Astrocyte (in vitro differentiated cells and primary cell): ENCODE data around the gene ANO2. TPM values are rescaled to one million over a fixed set of nuclear protein-coding genes. Genes with fewer than 3 reads are reported as not detected.
A peak's percentile ranks its signal among the peaks of the same experiment; 100 is the strongest.

Experiments
- DNase-seq: peaks from one replicate; pipeline ENCODE4 v3.0.0-alpha.2; 2010; ENCODE audit warnings: low read depth
- FAIRE-seq: peaks from 2 replicates; lab custom pipeline; 2011; peaks lifted over from hg19 to GRCh38; lab: Jason Lieb, UNC
- H2AFZ ChIP-seq: 2 replicates; pipeline ENCODE4 v1.6.0; 2012; ENCODE audit warnings: low read depth, low read length, inconsistent platforms
- H3K27ac ChIP-seq: 2 replicates; pipeline ENCODE4 v1.5.1; 2011; ENCODE audit warnings: low read depth, low read length, inconsistent platforms
- H3K27me3 ChIP-seq: 2 replicates; pipeline ENCODE4 v1.6.0; 2011; ENCODE audit warnings: low read length, inconsistent platforms; ENCODE audit not compliant: insufficient read depth
- H3K36me3 ChIP-seq: 2 replicates; pipeline ENCODE4 v1.5.1; 2011; ENCODE audit warnings: low read length, inconsistent platforms; ENCODE audit not compliant: insufficient read depth
- H3K4me1 ChIP-seq: 2 replicates; pipeline ENCODE4 v1.5.1; 2011; ENCODE audit warnings: low read length, inconsistent platforms; ENCODE audit not compliant: insufficient read depth
- H3K4me2 ChIP-seq: 2 replicates; pipeline ENCODE4 v1.6.0; 2012; ENCODE audit warnings: low read length, inconsistent platforms
- H3K4me3 ChIP-seq: 2 replicates; pipeline ENCODE4 v1.5.1; 2011; ENCODE audit warnings: low read depth, mild to moderate bottlenecking, low read length, inconsistent platforms; ENCODE audit not compliant: insufficient read depth
- H3K79me2 ChIP-seq: 2 replicates; pipeline ENCODE4 v1.6.0; 2012; ENCODE audit warnings: mild to moderate bottlenecking, low read length, inconsistent platforms; ENCODE audit not compliant: insufficient read depth
- H3K9ac ChIP-seq: 2 replicates; pipeline ENCODE4 v1.6.0; 2012; ENCODE audit warnings: mild to moderate bottlenecking, low read length, inconsistent platforms
- H3K9me3 ChIP-seq: 2 replicates; pipeline ENCODE4 v1.5.1; 2012; ENCODE audit warnings: low read depth, mild to moderate bottlenecking, low read length, inconsistent platforms; ENCODE audit not compliant: insufficient read depth
- H4K20me1 ChIP-seq: 2 replicates; pipeline ENCODE4 v1.6.0; 2012; ENCODE audit warnings: low read length, inconsistent platforms; ENCODE audit not compliant: insufficient read depth
- H3K27ac Mint-ChIP-seq: one replicate; pipeline ENCODE4 v1.8.0; 2021; ENCODE audit warnings: mild to moderate bottlenecking, mixed read lengths; ENCODE audit not compliant: unreplicated experiment
- H3K27me3 Mint-ChIP-seq: one replicate; pipeline ENCODE4 v1.8.0; 2021; ENCODE audit warnings: low read depth, mixed read lengths; ENCODE audit not compliant: unreplicated experiment
- H3K36me3 Mint-ChIP-seq: one replicate; pipeline ENCODE4 v1.8.0; 2021; ENCODE audit warnings: low read depth, mixed read lengths; ENCODE audit not compliant: unreplicated experiment
- H3K4me1 Mint-ChIP-seq: one replicate; pipeline ENCODE4 v1.8.0; 2021; ENCODE audit warnings: low read depth, mixed read lengths; ENCODE audit not compliant: unreplicated experiment
- H3K4me3 Mint-ChIP-seq: one replicate; pipeline ENCODE4 v1.8.0; 2021; ENCODE audit warnings: mild to moderate bottlenecking, moderate library complexity, mixed read lengths; ENCODE audit not compliant: unreplicated experiment
- H3K9me3 Mint-ChIP-seq: one replicate; pipeline ENCODE4 v1.8.0; 2021; ENCODE audit warnings: mild to moderate bottlenecking, mixed read lengths; ENCODE audit not compliant: unreplicated experiment
- EZH2 ChIP-seq: IDR thresholded peaks from 2 replicates; pipeline ENCODE4 v1.6.1; 2012; ENCODE audit warnings: mild to moderate bottlenecking, low read length, inconsistent platforms; ENCODE audit not compliant: insufficient read depth
- total RNA-seq: library from RNA; stranded (reverse); gene quantifications from 2 replicates; pipeline ENCODE4 v1.2.1, GENCODE V29; 2021
- TF ChIP-seq, protein P1 (sequence below): IDR thresholded peaks from 2 replicates; pipeline ENCODE4 v1.5.1; 2011; ENCODE audit warnings: low read depth, mild to moderate bottlenecking, inconsistent platforms, low read length, moderate library complexity; ENCODE audit not compliant: insufficient read depth

Gene ANO2
- total RNA-seq, 1 donor from 2014 or later = 0.93 TPM

- Histone ChIP-seq H3K36me3 (no peaks in the 10 kb centered on the region), H3K79me2 (no peaks in the 10 kb centered on the region), H3K27me3 (no peaks in the 10 kb centered on the region), H3K9me3 (no peaks in the 10 kb centered on the region), H3K4me2 (peak overlapping the region; percentile 55), H2AFZ (no peak overlapping the region), H4K20me1 (no peaks in the 10 kb centered on the region), H3K4me3 (peak overlapping the region; percentile 35), H3K9ac (peak overlapping the region; percentile 16), H3K4me1 (peaks cover 20% of the 10 kb centered on the region), H3K27ac (peak overlapping the region; percentile 75)
- H3K4me1 Mint-ChIP-seq = peaks cover 34% of the 10 kb centered on the region
- H3K27ac Mint-ChIP-seq = peak overlapping the region; percentile 92
- peaks cover 1% of the 10 kb centered on the region for H3K27me3 Mint-ChIP-seq
- DNase-seq (peak; percentile 95), FAIRE-seq (peak; percentile 99)
- no peaks in the 10 kb centered on the region for H3K9me3 Mint-ChIP-seq
- peak overlapping the region; percentile 65 for H3K4me3 Mint-ChIP-seq
- TF ChIP-seq EZH2 = no peak
- TF ChIP-seq, protein P1, sequence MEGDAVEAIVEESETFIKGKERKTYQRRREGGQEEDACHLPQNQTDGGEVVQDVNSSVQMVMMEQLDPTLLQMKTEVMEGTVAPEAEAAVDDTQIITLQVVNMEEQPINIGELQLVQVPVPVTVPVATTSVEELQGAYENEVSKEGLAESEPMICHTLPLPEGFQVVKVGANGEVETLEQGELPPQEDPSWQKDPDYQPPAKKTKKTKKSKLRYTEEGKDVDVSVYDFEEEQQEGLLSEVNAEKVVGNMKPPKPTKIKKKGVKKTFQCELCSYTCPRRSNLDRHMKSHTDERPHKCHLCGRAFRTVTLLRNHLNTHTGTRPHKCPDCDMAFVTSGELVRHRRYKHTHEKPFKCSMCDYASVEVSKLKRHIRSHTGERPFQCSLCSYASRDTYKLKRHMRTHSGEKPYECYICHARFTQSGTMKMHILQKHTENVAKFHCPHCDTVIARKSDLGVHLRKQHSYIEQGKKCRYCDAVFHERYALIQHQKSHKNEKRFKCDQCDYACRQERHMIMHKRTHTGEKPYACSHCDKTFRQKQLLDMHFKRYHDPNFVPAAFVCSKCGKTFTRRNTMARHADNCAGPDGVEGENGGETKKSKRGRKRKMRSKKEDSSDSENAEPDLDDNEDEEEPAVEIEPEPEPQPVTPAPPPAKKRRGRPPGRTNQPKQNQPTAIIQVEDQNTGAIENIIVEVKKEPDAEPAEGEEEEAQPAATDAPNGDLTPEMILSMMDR = no peak
- H3K36me3 Mint-ChIP-seq = no peaks in the 10 kb centered on the region
Observed at GRCh38 chr12:5808981-5809380, 136.1 kb downstream of the ANO2 start.

- FAIRE-seq (no peak), DNase-seq (peak; percentile 39)
- Histone ChIP-seq H4K20me1 (no peaks in the 10 kb centered on the region), H3K79me2 (no peaks in the 10 kb centered on the region), H3K36me3 (no peaks in the 10 kb centered on the region), H3K9me3 (no peaks in the 10 kb centered on the region), H3K4me1 (peaks cover 20% of the 10 kb centered on the region), H3K4me2 (peak overlapping the region; percentile 49), H3K4me3 (peak overlapping the region; percentile 43), H3K27me3 (no peaks in the 10 kb centered on the region), H3K27ac (peak overlapping the region; percentile 67), H2AFZ (no peak overlapping the region), H3K9ac (peak overlapping the region; percentile 54)
- peaks cover 4% of the 10 kb centered on the region for H3K27me3 Mint-ChIP-seq
- H3K36me3 Mint-ChIP-seq = no peaks in the 10 kb centered on the region
- H3K9me3 Mint-ChIP-seq = peaks cover 2% of the 10 kb centered on the region
- TF ChIP-seq EZH2 = no peak
- TF ChIP-seq, protein P1 = no peak
- H3K4me1 Mint-ChIP-seq = peaks cover 34% of the 10 kb centered on the region
- H3K4me3 Mint-ChIP-seq = no peak overlapping the region
- H3K27ac Mint-ChIP-seq = peak overlapping the region; percentile 92
Observed at GRCh38 chr12:5807514-5808219, 137.4 kb downstream of the ANO2 start.

DNA sequence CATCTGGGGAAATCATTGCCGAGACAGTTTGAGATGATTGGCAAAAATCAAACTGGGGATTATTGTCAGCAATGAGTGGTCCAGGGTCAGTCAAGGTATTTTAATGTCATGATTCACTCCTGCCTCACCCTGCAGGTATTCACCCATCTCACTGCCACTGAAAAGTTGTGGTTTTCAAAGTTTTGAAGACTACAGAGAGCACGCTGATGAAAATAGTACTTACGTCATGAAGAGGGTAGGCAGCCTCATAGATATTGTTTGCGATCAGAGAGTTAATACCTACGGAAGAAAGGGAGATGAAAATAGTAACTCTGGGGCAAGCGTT is 138.0 kb downstream of the ANO2 start:
- no peaks in the 10 kb centered on the region for H4K20me1 ChIP-seq
- FAIRE-seq = no peak

More for the DNA sequence above, 138.0 kb downstream of the ANO2 start:
- Histone ChIP-seq H2AFZ (no peak overlapping the region), H3K27me3 (no peaks in the 10 kb centered on the region), H3K4me3 (peak overlapping the region; percentile 43), H3K36me3 (no peaks in the 10 kb centered on the region), H3K4me1 (peaks cover 20% of the 10 kb centered on the region), H3K9me3 (no peaks in the 10 kb centered on the region), H3K9ac (peak overlapping the region; percentile 54), H3K4me2 (peak overlapping the region; percentile 49), H3K79me2 (no peaks in the 10 kb centered on the region), H3K27ac (peak overlapping the region; percentile 67)
- DNase-seq = peak; percentile 85
- TF ChIP-seq, protein P1 = no peak
- Mint-ChIP-seq H3K27me3 (peaks cover 9% of the 10 kb centered on the region), H3K36me3 (no peaks in the 10 kb centered on the region), H3K9me3 (peaks cover 2% of the 10 kb centered on the region), H3K4me3 (no peak overlapping the region), H3K27ac (peak overlapping the region; percentile 24), H3K4me1 (peaks cover 34% of the 10 kb centered on the region)
